GM23338 (cell line): ENCODE data around the gene DNAJC12. TPM values are rescaled to one million over a fixed set of nuclear protein-coding genes. Genes with fewer than 3 reads are reported as not detected.
A peak's percentile ranks its signal among the peaks of the same experiment; 100 is the strongest.

Experiments
- ATAC-seq: fragments of 200-7000 bp; cut with Tn5 transposase; 3 replicates; pipeline ENCODE4 v1.9.1; 2020
- DNase-seq: peaks from one replicate; pipeline ENCODE4 v3.0.0-alpha.2; 2015; ENCODE audit warnings: low spot score
- H2AFZ ChIP-seq: fragments of 200-600 bp; sonication (generic); 2 replicates; pipeline ENCODE4 v1.8.0; 2016; ENCODE audit warnings: antibody characterized with exemption, mild to moderate bottlenecking, moderate library complexity
- H3F3A ChIP-seq: fragments of 200-600 bp; sonication (generic); replicated peaks from 2 replicates; pipeline ENCODE4 v1.8.0; 2017; ENCODE audit warnings: antibody characterized with exemption, mixed run types, low read depth
- H3K27ac ChIP-seq: fragments of 200-600 bp; sonication (generic); 2 replicates; pipeline ENCODE4 v1.6.1; 2016; ENCODE audit warnings: low read depth
- H3K27me3 ChIP-seq: fragments of 200-600 bp; sonication (generic); 2 replicates; pipeline ENCODE4 v1.8.0; 2016; ENCODE audit warnings: mild to moderate bottlenecking, mixed run types, moderate library complexity; ENCODE audit not compliant: insufficient read depth
- H3K36me3 ChIP-seq: fragments of 200-600 bp; sonication (generic); 2 replicates; pipeline ENCODE4 v1.8.0; 2016; ENCODE audit warnings: mild to moderate bottlenecking; ENCODE audit not compliant: insufficient read depth
- H3K4me1 ChIP-seq: fragments of 200-600 bp; sonication (generic); 2 replicates; pipeline ENCODE4 v1.8.0; 2016; ENCODE audit warnings: mild to moderate bottlenecking, moderate library complexity; ENCODE audit not compliant: insufficient read depth
- H3K4me2 ChIP-seq: fragments of 200-600 bp; sonication (generic); 2 replicates; pipeline ENCODE4 v1.7.1; 2017; ENCODE audit warnings: mixed run types
- H3K4me3 ChIP-seq: fragments of 200-600 bp; sonication (generic); 2 replicates; pipeline ENCODE4 v1.6.1; 2016; ENCODE audit warnings: mixed run types
- H3K79me2 ChIP-seq: fragments of 200-600 bp; sonication (generic); replicated peaks from 2 replicates; pipeline ENCODE4 v1.8.0; 2017; ENCODE audit warnings: mild to moderate bottlenecking; ENCODE audit not compliant: insufficient read depth
- H3K9me2 ChIP-seq: fragments of 200-600 bp; sonication (generic); 2 replicates; pipeline ENCODE4 v1.8.0; 2017; ENCODE audit not compliant: insufficient read depth
- H4K20me1 ChIP-seq: fragments of 200-600 bp; sonication (generic); replicated peaks from 2 replicates; pipeline ENCODE4 v1.8.0; 2017; ENCODE audit warnings: mild to moderate bottlenecking; ENCODE audit not compliant: insufficient read depth
- H3K27ac Mint-ChIP-seq: 2 replicates; pipeline ENCODE4 v1.8.0; 2020; ENCODE audit warnings: inconsistent platforms, mild to moderate bottlenecking, moderate library complexity, mixed read lengths
- H3K27me3 Mint-ChIP-seq: 3 replicates; pipeline ENCODE4 v1.8.0; 2022; ENCODE audit warnings: low read depth, mild to moderate bottlenecking, moderate library complexity, mixed read lengths, inconsistent platforms; ENCODE audit not compliant: insufficient read depth, poor library complexity
- H3K36me3 Mint-ChIP-seq: 3 replicates; pipeline ENCODE4 v1.8.0; 2021; ENCODE audit warnings: low read depth, mild to moderate bottlenecking, inconsistent platforms, moderate library complexity, mixed read lengths
- H3K4me1 Mint-ChIP-seq: 3 replicates; pipeline ENCODE4 v1.8.0; 2020; ENCODE audit warnings: mild to moderate bottlenecking, inconsistent platforms, mixed read lengths
- H3K4me3 Mint-ChIP-seq: 3 replicates; pipeline ENCODE4 v1.8.0; 2021; ENCODE audit warnings: moderate library complexity, mild to moderate bottlenecking, inconsistent platforms, mixed read lengths
- H3K9me3 Mint-ChIP-seq: 3 replicates; pipeline ENCODE4 v1.8.0; 2020; ENCODE audit warnings: moderate library complexity, mild to moderate bottlenecking, inconsistent platforms, mixed read lengths
- CREB1 ChIP-seq: fragments of 250-450 bp; sonication (Bioruptor Pico); IDR thresholded peaks from 2 replicates; pipeline ENCODE4 v1.5.0; 2020; ENCODE audit warnings: low read depth, mild to moderate bottlenecking, moderate library complexity
- EZH2phosphoT487 ChIP-seq: fragments of 200-600 bp; sonication (generic); IDR thresholded peaks from one replicate; pipeline ENCODE4 v1.8.1; 2018; ENCODE audit warnings: antibody characterized with exemption; ENCODE audit not compliant: unreplicated experiment
- JUNB ChIP-seq: IDR thresholded peaks from one replicate; pipeline ENCODE4 v1.6.1; 2016; ENCODE audit warnings: antibody characterized with exemption; ENCODE audit not compliant: unreplicated experiment
- POLR2AphosphoS5 ChIP-seq: IDR thresholded peaks from 2 replicates; pipeline ENCODE4 v1.6.1; 2016; ENCODE audit warnings: antibody characterized with exemption, low read depth
- ZNF114 ChIP-seq: fragments of 250-450 bp; sonication (Bioruptor Pico); IDR thresholded peaks from 2 replicates; pipeline ENCODE4 v1.5.0; 2020; ENCODE audit warnings: mild to moderate bottlenecking, moderate library complexity
- ZNF331 ChIP-seq: fragments of 250-450 bp; sonication (Bioruptor Pico); IDR thresholded peaks from 2 replicates; pipeline ENCODE4 v1.5.0; 2020; ENCODE audit warnings: low read depth, mild to moderate bottlenecking, moderate library complexity
- polyA plus RNA-seq: library from polyadenylated mRNA; unstranded; fragments of >200 nt; fragmentation: Nextera tagmentation; extraction: Ambion mirVana; gene quantifications from 2 replicates; pipeline ENCODE4 v1.2.1, GENCODE V29; 2016
- total RNA-seq: library from RNA; depleted of rRNA; stranded (reverse); fragments of >200 nt; shearing (Covaris generic); gene quantifications from 2 replicates; pipeline ENCODE4 v1.2.3, GENCODE V29; 2014
- TF ChIP-seq, protein P1 (sequence below), 2 experiments: fragments of 200-600 bp in 1 of 2; sonication (generic) in 1 of 2; conservative IDR thresholded peaks; 2 replicates each; pipeline versions ENCODE4 v1.5.1 to v1.6.1; 2016 to 2017; ENCODE audit warnings: antibody characterized with exemption in 2 of 2, low read depth in 2 of 2, mild to moderate bottlenecking in 2 of 2, moderate library complexity in 1 of 2
- TF ChIP-seq, protein P2 (sequence below): IDR thresholded peaks from 2 replicates; pipeline ENCODE4 v1.6.1; 2016; ENCODE audit warnings: antibody characterized with exemption
- TF ChIP-seq, protein P3 (sequence below): IDR thresholded peaks from one replicate; pipeline ENCODE4 v1.6.1; 2018; ENCODE audit warnings: antibody characterized with exemption; ENCODE audit not compliant: unreplicated experiment

The DNAJC12 gene
- total and polyA plus RNA-seq, 2 experiments from 2014 or later, result 2.2 to 4.5 TPM

DNA sequence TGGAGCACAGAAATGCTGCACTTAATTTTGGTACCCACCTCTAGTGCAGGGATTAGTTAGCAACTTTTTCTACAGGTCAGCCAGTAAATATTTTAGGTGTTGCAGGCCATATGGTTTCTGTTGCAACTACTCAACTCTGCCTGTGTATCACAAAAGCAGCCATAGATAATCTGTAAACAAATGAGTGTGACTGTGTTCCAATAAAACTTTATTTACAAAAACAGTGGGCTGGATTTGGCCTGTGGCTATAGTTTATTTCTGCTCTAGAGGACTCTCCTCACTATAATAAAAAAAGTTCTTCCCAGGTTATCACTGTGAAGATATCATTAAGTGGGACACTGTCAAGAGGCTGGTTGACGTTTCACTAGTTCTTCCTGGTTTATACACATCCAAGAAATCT is 65.8 kb downstream of the DNAJC12 start (continued):
- TF ChIP-seq CREB1 (no peak), ZNF331 (CRISPR knock-in tag) (no peak), EZH2phosphoT487 (no peak), JUNB (no peak), ZNF114 (CRISPR knock-in tag) (no peak)
- TF ChIP-seq, protein P1, sequence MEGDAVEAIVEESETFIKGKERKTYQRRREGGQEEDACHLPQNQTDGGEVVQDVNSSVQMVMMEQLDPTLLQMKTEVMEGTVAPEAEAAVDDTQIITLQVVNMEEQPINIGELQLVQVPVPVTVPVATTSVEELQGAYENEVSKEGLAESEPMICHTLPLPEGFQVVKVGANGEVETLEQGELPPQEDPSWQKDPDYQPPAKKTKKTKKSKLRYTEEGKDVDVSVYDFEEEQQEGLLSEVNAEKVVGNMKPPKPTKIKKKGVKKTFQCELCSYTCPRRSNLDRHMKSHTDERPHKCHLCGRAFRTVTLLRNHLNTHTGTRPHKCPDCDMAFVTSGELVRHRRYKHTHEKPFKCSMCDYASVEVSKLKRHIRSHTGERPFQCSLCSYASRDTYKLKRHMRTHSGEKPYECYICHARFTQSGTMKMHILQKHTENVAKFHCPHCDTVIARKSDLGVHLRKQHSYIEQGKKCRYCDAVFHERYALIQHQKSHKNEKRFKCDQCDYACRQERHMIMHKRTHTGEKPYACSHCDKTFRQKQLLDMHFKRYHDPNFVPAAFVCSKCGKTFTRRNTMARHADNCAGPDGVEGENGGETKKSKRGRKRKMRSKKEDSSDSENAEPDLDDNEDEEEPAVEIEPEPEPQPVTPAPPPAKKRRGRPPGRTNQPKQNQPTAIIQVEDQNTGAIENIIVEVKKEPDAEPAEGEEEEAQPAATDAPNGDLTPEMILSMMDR (conservative IDR thresholded peaks at IDR 0.05; ENCODE audit: low read depth in 2 of 2), result no peak
- TF ChIP-seq, protein P2, sequence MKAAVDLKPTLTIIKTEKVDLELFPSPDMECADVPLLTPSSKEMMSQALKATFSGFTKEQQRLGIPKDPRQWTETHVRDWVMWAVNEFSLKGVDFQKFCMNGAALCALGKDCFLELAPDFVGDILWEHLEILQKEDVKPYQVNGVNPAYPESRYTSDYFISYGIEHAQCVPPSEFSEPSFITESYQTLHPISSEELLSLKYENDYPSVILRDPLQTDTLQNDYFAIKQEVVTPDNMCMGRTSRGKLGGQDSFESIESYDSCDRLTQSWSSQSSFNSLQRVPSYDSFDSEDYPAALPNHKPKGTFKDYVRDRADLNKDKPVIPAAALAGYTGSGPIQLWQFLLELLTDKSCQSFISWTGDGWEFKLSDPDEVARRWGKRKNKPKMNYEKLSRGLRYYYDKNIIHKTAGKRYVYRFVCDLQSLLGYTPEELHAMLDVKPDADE, result no peak
- TF ChIP-seq, protein P3, sequence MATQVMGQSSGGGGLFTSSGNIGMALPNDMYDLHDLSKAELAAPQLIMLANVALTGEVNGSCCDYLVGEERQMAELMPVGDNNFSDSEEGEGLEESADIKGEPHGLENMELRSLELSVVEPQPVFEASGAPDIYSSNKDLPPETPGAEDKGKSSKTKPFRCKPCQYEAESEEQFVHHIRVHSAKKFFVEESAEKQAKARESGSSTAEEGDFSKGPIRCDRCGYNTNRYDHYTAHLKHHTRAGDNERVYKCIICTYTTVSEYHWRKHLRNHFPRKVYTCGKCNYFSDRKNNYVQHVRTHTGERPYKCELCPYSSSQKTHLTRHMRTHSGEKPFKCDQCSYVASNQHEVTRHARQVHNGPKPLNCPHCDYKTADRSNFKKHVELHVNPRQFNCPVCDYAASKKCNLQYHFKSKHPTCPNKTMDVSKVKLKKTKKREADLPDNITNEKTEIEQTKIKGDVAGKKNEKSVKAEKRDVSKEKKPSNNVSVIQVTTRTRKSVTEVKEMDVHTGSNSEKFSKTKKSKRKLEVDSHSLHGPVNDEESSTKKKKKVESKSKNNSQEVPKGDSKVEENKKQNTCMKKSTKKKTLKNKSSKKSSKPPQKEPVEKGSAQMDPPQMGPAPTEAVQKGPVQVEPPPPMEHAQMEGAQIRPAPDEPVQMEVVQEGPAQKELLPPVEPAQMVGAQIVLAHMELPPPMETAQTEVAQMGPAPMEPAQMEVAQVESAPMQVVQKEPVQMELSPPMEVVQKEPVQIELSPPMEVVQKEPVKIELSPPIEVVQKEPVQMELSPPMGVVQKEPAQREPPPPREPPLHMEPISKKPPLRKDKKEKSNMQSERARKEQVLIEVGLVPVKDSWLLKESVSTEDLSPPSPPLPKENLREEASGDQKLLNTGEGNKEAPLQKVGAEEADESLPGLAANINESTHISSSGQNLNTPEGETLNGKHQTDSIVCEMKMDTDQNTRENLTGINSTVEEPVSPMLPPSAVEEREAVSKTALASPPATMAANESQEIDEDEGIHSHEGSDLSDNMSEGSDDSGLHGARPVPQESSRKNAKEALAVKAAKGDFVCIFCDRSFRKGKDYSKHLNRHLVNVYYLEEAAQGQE, result no peak

DNA sequence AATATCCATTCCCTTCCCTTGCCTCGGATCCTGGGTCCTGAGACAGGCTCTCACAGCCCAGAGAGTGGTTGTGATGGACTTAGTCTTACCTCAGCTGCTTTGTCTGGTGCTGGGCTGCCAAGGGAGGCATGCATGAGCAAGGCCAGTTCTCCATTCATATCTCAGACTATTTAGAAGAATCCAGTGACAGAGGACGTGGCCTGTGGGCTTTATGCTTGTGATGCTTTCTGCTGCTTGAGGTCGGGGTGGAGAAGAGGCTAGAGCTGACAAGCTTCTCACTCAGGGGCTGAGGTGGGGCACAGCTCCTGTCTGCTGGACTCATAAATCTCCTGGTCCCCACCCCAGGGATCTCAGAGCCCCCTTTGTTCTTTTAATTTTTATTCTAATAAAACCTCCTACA is 66.8 kb downstream of the DNAJC12 start:
- Histone ChIP-seq H3F3A (no peaks in the 10 kb centered on the region), H3K4me2 (no peak overlapping the region), H3K79me2 (no peaks in the 10 kb centered on the region), H3K36me3 (no peaks in the 10 kb centered on the region), H4K20me1 (no peaks in the 10 kb centered on the region), H3K4me3 (no peak overlapping the region), H3K9me2 (no peaks in the 10 kb centered on the region; the same call in 1 of the 2 replicates), H2AFZ (peak overlapping the region; percentile 48; the same call in 1 of the 2 replicates), H3K27ac (no peak overlapping the region), H3K4me1 (peaks cover 8% of the 10 kb centered on the region), H3K27me3 (no peaks in the 10 kb centered on the region)
- Mint-ChIP-seq H3K4me3 (no peak overlapping the region), H3K4me1 (peaks cover 7% of the 10 kb centered on the region), H3K36me3 (no peaks in the 10 kb centered on the region), H3K27me3 (no peaks in the 10 kb centered on the region), H3K9me3 (no peaks in the 10 kb centered on the region), H3K27ac (no peak overlapping the region)
- DNase-seq (no peak), ATAC-seq (no peak)
- no peak for TF ChIP-seq CREB1
- TF ChIP-seq POLR2AphosphoS5, result no peak
- TF ChIP-seq, protein P2, result no peak
- TF ChIP-seq, protein P3, result no peak
